Measurements from ENCODE around the gene SLC38A7. TPM values are rescaled to one million over a fixed set of nuclear protein-coding genes. Genes with fewer than 3 reads are reported as not detected.

Gene SLC38A7
- total RNA-seq, 1 donor from 2014 or later: 23.4 TPM

DNA sequence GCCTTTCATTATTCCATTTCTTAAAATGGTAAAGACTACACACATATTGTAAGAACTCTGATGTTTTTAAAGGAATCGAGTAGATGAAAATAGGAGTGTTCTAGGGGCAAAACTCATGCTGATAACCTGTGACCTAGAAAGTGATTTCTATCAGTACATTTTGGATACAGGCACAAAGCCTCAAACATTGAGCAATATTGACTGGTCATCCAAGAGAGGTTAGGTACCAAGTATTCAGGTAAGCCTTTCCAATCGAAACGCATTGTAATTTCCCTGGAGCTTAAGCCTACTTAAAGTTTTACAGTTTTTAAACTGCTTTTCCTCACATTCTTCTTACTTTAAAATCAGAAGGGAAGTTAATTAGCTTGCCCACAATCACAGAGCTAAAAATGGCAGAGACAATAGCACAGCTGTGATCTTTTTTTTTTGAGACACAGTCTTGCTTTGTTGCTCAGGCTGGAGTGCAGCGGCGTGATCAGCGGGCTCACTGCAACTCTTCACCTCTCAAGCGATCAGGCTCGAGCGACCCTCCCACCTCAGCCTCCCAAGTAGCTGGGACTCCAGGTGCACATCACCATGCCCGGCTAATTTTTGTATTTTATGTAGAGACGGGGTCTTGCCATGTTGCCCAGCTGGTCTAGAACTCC, 46.3 kb upstream of the SLC38A7 start:
- no peak for DNase-seq (ENCODE audit: low read depth)
- TF ChIP-seq CTCF (IDR thresholded peaks at IDR 0.05; ENCODE audit: insufficient read depth, low read length, severe bottlenecking): no peak

GRCh38 chr16:58727796-58728568, 43.4 kb upstream of the SLC38A7 start:
- Histone ChIP-seq H3K27me3 (ENCODE audit: control insufficient read depth, insufficient read depth, low read length) (no peaks in the 10 kb centered on the region), H3K36me3 (ENCODE audit: control insufficient read depth, insufficient read depth, low read length) (peaks cover 5% of the 10 kb centered on the region), H3K4me3 (ENCODE audit: low read depth, low read length) (no peak overlapping the region)
- DNase-seq (ENCODE audit: low read depth): no peak
- TF ChIP-seq CTCF (IDR thresholded peaks at IDR 0.05; ENCODE audit: insufficient read depth, low read length, severe bottlenecking): no peak
- no peak for FAIRE-seq

More for the DNA sequence above, 46.3 kb upstream of the SLC38A7 start:
- FAIRE-seq: no peak
- H3K4me3 ChIP-seq (ENCODE audit: low read depth, low read length): no peak overlapping the region
- H3K27me3 ChIP-seq (ENCODE audit: control insufficient read depth, insufficient read depth, low read length): no peaks in the 10 kb centered on the region
- peaks cover 1% of the 10 kb centered on the region for H3K36me3 ChIP-seq (ENCODE audit: control insufficient read depth, insufficient read depth, low read length)

DNA sequence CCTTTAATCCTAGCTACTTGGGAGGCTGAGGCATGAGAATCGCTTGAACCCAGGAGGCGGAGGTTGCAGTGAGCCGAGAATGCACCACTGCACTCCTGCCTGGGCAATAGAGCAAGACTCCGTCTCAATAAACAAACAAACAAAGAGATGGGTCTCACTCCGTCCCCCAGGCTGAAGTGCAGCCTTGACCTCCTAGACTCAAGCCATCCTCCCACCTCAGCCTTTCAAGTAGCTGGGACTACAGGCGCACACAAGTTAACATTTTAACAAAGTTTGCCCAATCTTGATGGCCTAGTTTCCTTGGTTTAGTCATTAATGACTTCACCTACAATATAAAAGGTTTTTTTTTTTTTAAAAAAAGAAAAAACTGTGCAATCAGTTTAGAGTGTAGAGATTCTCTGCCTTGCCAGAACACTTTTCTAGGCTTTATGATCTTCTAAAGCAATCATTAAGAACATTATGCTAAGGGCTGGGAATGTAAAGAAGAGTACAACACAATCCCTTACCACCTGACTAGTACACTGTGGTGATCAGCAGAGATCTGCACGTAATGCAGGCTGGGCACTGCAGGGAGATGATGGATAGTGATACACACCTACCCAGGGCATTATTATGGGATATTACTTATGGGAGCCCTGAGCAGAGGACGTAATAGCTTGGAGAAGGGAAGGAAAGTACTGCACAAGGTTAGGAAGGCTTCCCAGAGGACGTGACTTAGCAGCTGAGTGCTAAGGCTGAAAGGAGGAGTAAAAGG, 42.6 kb upstream of the SLC38A7 start:
- FAIRE-seq: no peak
- peaks cover 6% of the 10 kb centered on the region for H3K36me3 ChIP-seq (ENCODE audit: control insufficient read depth, insufficient read depth, low read length)
- no peak for TF ChIP-seq CTCF (IDR thresholded peaks at IDR 0.05; ENCODE audit: insufficient read depth, low read length, severe bottlenecking)
- H3K4me3 ChIP-seq (ENCODE audit: low read depth, low read length): no peak overlapping the region
- no peaks in the 10 kb centered on the region for H3K27me3 ChIP-seq (ENCODE audit: control insufficient read depth, insufficient read depth, low read length)
- DNase-seq (ENCODE audit: low read depth): no peak

GRCh38 chr16:58723109-58723508, 38.5 kb upstream of the SLC38A7 start:
- no peak for DNase-seq (ENCODE audit: low read depth)
- H3K36me3 ChIP-seq (ENCODE audit: control insufficient read depth, insufficient read depth, low read length): peaks cover 13% of the 10 kb centered on the region
- no peak for FAIRE-seq
- no peak overlapping the region for H3K4me3 ChIP-seq (ENCODE audit: low read depth, low read length)
- H3K27me3 ChIP-seq (ENCODE audit: control insufficient read depth, insufficient read depth, low read length): no peaks in the 10 kb centered on the region
- TF ChIP-seq CTCF (IDR thresholded peaks at IDR 0.05; ENCODE audit: insufficient read depth, low read length, severe bottlenecking): no peak

- H3K27me3 ChIP-seq (ENCODE audit: control insufficient read depth, insufficient read depth, low read length): no peaks in the 10 kb centered on the region
- peaks cover 20% of the 10 kb centered on the region for H3K36me3 ChIP-seq (ENCODE audit: control insufficient read depth, insufficient read depth, low read length)
- FAIRE-seq: no peak
- H3K4me3 ChIP-seq (ENCODE audit: low read depth, low read length): no peak overlapping the region
- DNase-seq (ENCODE audit: low read depth): no peak
- TF ChIP-seq CTCF (IDR thresholded peaks at IDR 0.05; ENCODE audit: insufficient read depth, low read length, severe bottlenecking): no peak
These were observed 33.4 kb upstream of the SLC38A7 start for GRCh38 chr16:58717994-58718393.

All from bronchial epithelial cell (primary cell).